ENCODE results near the gene DAB2. TPM values are rescaled to one million over a fixed set of nuclear protein-coding genes. Genes with fewer than 3 reads are reported as not detected.

The DAB2 gene
- total and polyA plus RNA-seq, 12 donors, result 6.5 to 64.7 (median 22.3) TPM

- ATAC-seq (no peak), DNase-seq (no peak)
- Histone ChIP-seq H3K27ac (no peak overlapping the region), H3K27me3 (peaks cover 0 to 3% (median 0%) of the 10 kb centered on the region in 7 donors), H3K4me3 (no peak overlapping the region), H3K36me3 (no peaks in the 10 kb centered on the region), H3K4me1 (peaks cover 0 to 6% (median 0%) of the 10 kb centered on the region in 9 donors), H3K9me3 (no peaks in the 10 kb centered on the region)
- no peak for TF ChIP-seq CTCF (IDR thresholded peaks at IDR 0.05)
- intact Hi-C loops (cut with DNase I), result no loop called here
- 53 to 68% methylated on average over 4 of the region's 4 CpGs for WGBS, 2 donors
These were observed 9.1 kb upstream of the DAB2 start for GRCh38 chr5:39433848-39434247.

GRCh38 chr5:39432696-39433530 lies 8.1 kb upstream of the DAB2 start:
- intact Hi-C loops (cut with DNase I), result no loop called here
- no peak for ATAC-seq
- peaks cover 0 to 7% (median 0%) of the 10 kb centered on the region in 9 donors for H3K4me1 ChIP-seq
- no peak for DNase-seq
- peaks cover 0 to 13% (median 0%) of the 10 kb centered on the region in 7 donors for H3K27me3 ChIP-seq
- H3K9me3 ChIP-seq, result no peaks in the 10 kb centered on the region
- no peak overlapping the region for H3K4me3 ChIP-seq
- no peak for TF ChIP-seq CTCF (IDR thresholded peaks at IDR 0.05)
- WGBS, 2 donors, result 88 to 91% methylated on average over 12 of the region's 12 CpGs
- H3K36me3 ChIP-seq, result no peaks in the 10 kb centered on the region
- H3K27ac ChIP-seq, result no peak overlapping the region

GRCh38 chr5:39430461-39430860 lies 5.7 kb upstream of the DAB2 start:
- DNase-seq (no peak), ATAC-seq (no peak)
- no peak for TF ChIP-seq CTCF (IDR thresholded peaks at IDR 0.05)
- Histone ChIP-seq H3K27ac (no peak overlapping the region), H3K27me3 (peaks cover 0 to 18% (median 0%) of the 10 kb centered on the region in 7 donors), H3K4me3 (no peak overlapping the region), H3K4me1 (peaks cover 0 to 25% (median 20%) of the 10 kb centered on the region in 9 donors), H3K36me3 (no peaks in the 10 kb centered on the region), H3K9me3 (no peaks in the 10 kb centered on the region)
- intact Hi-C loops (cut with DNase I), result no loop called here
- 69 to 90% methylated on average over 2 of the region's 2 CpGs for WGBS, 2 donors

- no peaks in the 10 kb centered on the region for H3K36me3 ChIP-seq
- peaks cover 0 to 19% (median 0%) of the 10 kb centered on the region in 7 donors for H3K27me3 ChIP-seq
- WGBS, 2 donors, result 91 to 96% methylated on average over 4 of the region's 4 CpGs
- no peak overlapping the region for H3K4me3 ChIP-seq
- DNase-seq (no peak), ATAC-seq (no peak)
- intact Hi-C loops (cut with DNase I), result loop anchor here in 4 of 10 donors (5.0 to 10.0 kb wide), 4 partner anchors 69 to 119 kb away; no protein-coding TSS in a partner anchor
- TF ChIP-seq CTCF (IDR thresholded peaks at IDR 0.05), result no peak
- no peak overlapping the region for H3K27ac ChIP-seq
- no peaks in the 10 kb centered on the region for H3K9me3 ChIP-seq
- peaks cover 0 to 29% (median 24%) of the 10 kb centered on the region in 9 donors for H3K4me1 ChIP-seq
These were observed 3.9 kb upstream of the DAB2 start for GRCh38 chr5:39428640-39429039.
